Left lung (tissue), 10 donors: Measurements from ENCODE around the gene PIGQ. TPM values are rescaled to one million over a fixed set of nuclear protein-coding genes. Genes with fewer than 3 reads are reported as not detected.

Source experiments
- ATAC-seq: fragments of 200-7000 bp; cut with Tn5 transposase; one replicate; pipeline ENCODE4 v1.9.1; 2020; ENCODE audit warnings: moderate library complexity
- DNase-seq, 4 donors: peaks; one replicate each; pipeline ENCODE4 v3.0.0-alpha.2; 2013 to 2020
- H3K27ac ChIP-seq, 2 donors: fragments of 200-600 bp; sonication (generic) in 1 of 2; one replicate each; pipeline versions ENCODE4 v1.5.0 to v1.8.0; 2020 to 2021
- H3K27me3 ChIP-seq, 2 donors: fragments of 200-600 bp; sonication (generic) in 1 of 2; one replicate each; pipeline versions ENCODE4 v1.5.0 to v1.8.0; 2020 to 2021
- H3K36me3 ChIP-seq, 2 donors: fragments of 200-600 bp; sonication (generic) in 1 of 2; one replicate each; pipeline versions ENCODE4 v1.5.0 to v1.8.0; 2020 to 2021
- H3K4me1 ChIP-seq, 2 donors: fragments of 200-600 bp; one replicate each; pipeline ENCODE4 v1.8.0; 2021
- H3K4me3 ChIP-seq, 2 donors: fragments of 200-600 bp; sonication (generic) in 1 of 2; one replicate each; pipeline versions ENCODE4 v1.5.0 to v1.8.0; 2020 to 2021; ENCODE audit warnings: mild to moderate bottlenecking in 1 of 2
- H3K9me3 ChIP-seq, 2 donors: fragments of 200-600 bp; sonication (generic) in 1 of 2; one replicate each; pipeline versions ENCODE4 v1.5.0 to v1.8.0; 2020 to 2021
- intact Hi-C, 2 donors: fragments of 100-400 bp; cut with DNase I; formaldehyde crosslinking; loops; one replicate each; pipeline versions ENCODE4 v1.11.2 to v1.14.2; 2022
- polyA plus RNA-seq, 6 donors: library from polyadenylated mRNA; unstranded; fragments of 120-200 nt; gene quantifications; one replicate each; pipeline ENCODE4 v1.2.1, GENCODE V29; 2013; ENCODE audit not compliant: insufficient read length in 6 of 6
- total RNA-seq, 2 donors: library from RNA; stranded (reverse); fragmentation: NEBNext Ultra II Directional; extraction: Animal tissue kit (Norgen Biotek cat#: 25700); gene quantifications; one replicate each; pipeline ENCODE4 v1.2.1, GENCODE V29; 2021
- TF ChIP-seq, protein P1 (sequence below), 2 donors: fragments of 200-600 bp; sonication (generic) in 1 of 2; IDR thresholded peaks; one replicate each; pipeline versions ENCODE4 v1.5.0 to v1.8.0; 2021; ENCODE audit warnings: antibody characterized with exemption in 2 of 2
- donor health status: DM: no; HTN: yes; CAD: no.
- donor health status: DM: no; HTN: no; CAD: no.

The PIGQ gene
- total and polyA plus RNA-seq, 8 donors = 32.9 to 68.5 (median 39.0) TPM

GRCh38 chr16:559411-560203 is 10.2 kb upstream of the PIGQ start:
- no peak overlapping the region for H3K4me3 ChIP-seq

DNA sequence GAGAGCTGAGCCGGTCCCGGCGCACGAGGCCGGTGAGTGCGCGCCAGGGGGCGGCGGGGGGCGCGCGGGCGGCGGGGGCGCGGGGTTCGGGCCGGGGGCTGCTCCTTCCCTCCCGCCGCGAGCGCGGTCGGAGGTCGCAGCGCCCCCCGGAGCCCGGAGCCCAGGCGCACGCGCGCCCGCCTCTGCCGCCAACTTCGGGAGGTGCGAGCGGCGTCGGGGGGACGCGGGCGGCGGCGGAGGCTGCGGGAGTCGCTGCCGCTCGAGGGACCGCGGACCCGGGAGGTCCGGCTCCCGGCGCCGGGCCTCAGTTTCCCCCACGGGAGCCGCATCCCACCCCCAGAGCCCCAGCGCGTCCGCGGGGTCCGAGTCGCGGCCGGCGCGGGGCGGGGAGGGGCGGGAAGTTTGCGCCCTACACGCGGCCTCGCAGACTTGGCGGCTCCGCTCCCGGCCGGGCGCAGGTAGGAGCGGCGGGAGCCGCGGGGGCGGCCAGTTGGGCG is 9.5 kb upstream of the PIGQ start, which contains the start of gene PRR35:
TSS of gene PRR35 (plus strand) at position 191 of the 497 bp plus-strand sequence. CDS start 2,901 bp downstream, outside the sequence.
- Histone ChIP-seq H3K27me3 (peaks cover 32 to 71% of the 10 kb centered on the region in 2 donors), H3K4me1 (peaks cover 0 to 7% of the 10 kb centered on the region in 2 donors), H3K27ac (no peak within 1 kb of the TSS), H3K4me3 (no peak within 1 kb of the TSS), H3K9me3 (no peaks in the 10 kb centered on the region), H3K36me3 (no peaks in the 10 kb centered on the region)
- TF ChIP-seq, protein P1, sequence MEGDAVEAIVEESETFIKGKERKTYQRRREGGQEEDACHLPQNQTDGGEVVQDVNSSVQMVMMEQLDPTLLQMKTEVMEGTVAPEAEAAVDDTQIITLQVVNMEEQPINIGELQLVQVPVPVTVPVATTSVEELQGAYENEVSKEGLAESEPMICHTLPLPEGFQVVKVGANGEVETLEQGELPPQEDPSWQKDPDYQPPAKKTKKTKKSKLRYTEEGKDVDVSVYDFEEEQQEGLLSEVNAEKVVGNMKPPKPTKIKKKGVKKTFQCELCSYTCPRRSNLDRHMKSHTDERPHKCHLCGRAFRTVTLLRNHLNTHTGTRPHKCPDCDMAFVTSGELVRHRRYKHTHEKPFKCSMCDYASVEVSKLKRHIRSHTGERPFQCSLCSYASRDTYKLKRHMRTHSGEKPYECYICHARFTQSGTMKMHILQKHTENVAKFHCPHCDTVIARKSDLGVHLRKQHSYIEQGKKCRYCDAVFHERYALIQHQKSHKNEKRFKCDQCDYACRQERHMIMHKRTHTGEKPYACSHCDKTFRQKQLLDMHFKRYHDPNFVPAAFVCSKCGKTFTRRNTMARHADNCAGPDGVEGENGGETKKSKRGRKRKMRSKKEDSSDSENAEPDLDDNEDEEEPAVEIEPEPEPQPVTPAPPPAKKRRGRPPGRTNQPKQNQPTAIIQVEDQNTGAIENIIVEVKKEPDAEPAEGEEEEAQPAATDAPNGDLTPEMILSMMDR (IDR thresholded peaks at IDR 0.05) = no peak
- DNase-seq (no peak), ATAC-seq (no peak)
- intact Hi-C loops = no loop called here

More at GRCh38 chr16:559411-560203, 10.2 kb upstream of the PIGQ start:
- Histone ChIP-seq H3K27me3 (peaks cover 32 to 71% of the 10 kb centered on the region in 2 donors), H3K9me3 (no peaks in the 10 kb centered on the region), H3K4me1 (peaks cover 0 to 7% of the 10 kb centered on the region in 2 donors), H3K36me3 (no peaks in the 10 kb centered on the region), H3K27ac (no peak overlapping the region)
- no peak for ATAC-seq
- TF ChIP-seq, protein P1 (IDR thresholded peaks at IDR 0.05) = no peak
- intact Hi-C loops = no loop called here
- no peak for DNase-seq

GRCh38 chr16:560701-561412 is 8.9 kb upstream of the PIGQ start:
- intact Hi-C loops = no loop called here
- DNase-seq (no peak), ATAC-seq (no peak)
- Histone ChIP-seq H3K36me3 (no peaks in the 10 kb centered on the region), H3K4me1 (peaks cover 1 to 7% of the 10 kb centered on the region in 2 donors), H3K9me3 (no peaks in the 10 kb centered on the region), H3K4me3 (no peak overlapping the region), H3K27me3 (peaks cover 32 to 71% of the 10 kb centered on the region in 2 donors), H3K27ac (no peak overlapping the region)
- TF ChIP-seq, protein P1 (IDR thresholded peaks at IDR 0.05) = no peak

GRCh38 chr16:561413-561794 is 8.4 kb upstream of the PIGQ start:
- TF ChIP-seq, protein P1 (IDR thresholded peaks at IDR 0.05) = no peak
- H3K4me3 ChIP-seq = no peak overlapping the region
- intact Hi-C loops = no loop called here
- H3K36me3 ChIP-seq = no peaks in the 10 kb centered on the region
- no peaks in the 10 kb centered on the region for H3K9me3 ChIP-seq
- H3K4me1 ChIP-seq = peaks cover 5 to 10% of the 10 kb centered on the region in 2 donors
- ATAC-seq = no peak
- H3K27ac ChIP-seq = no peak overlapping the region
- peaks cover 32 to 71% of the 10 kb centered on the region in 2 donors for H3K27me3 ChIP-seq
- no peak for DNase-seq
